OCI-LY7 (cell line): ENCODE measurements around the gene KIF16B. TPM values are rescaled to one million over a fixed set of nuclear protein-coding genes. Genes with fewer than 3 reads are reported as not detected.

Source experiments
- BruUV-seq: library from RNA; stranded (reverse); fragments of 400-500 nt; replicated peaks from 2 replicates; lab custom pipeline; 2021; lab: Mats Ljungman, UMichigan
- CTCF ChIA-PET: fragments of 300-600 bp; sonication (Branson Sonifier 250); formaldehyde crosslinking; loops from one replicate; lab custom pipeline; 2022; ENCODE audit warnings: antibody characterized with exemption; ENCODE audit not compliant: unreplicated experiment; lab: Charles Lee
- POLR2A ChIA-PET: fragments of 300-600 bp; sonication (Branson Sonifier 250); formaldehyde crosslinking; loops from one replicate; lab custom pipeline; 2022; ENCODE audit warnings: antibody characterized with exemption; lab: Charles Lee
- DNase-seq: peaks from one replicate; pipeline ENCODE4 v3.0.0-alpha.2; 2015; ENCODE audit warnings: low spot score
- H2AFZ ChIP-seq: fragments of 200-600 bp; sonication (generic), shearing (Covaris generic); 2 replicates; pipeline ENCODE4 v1.6.1; 2014; ENCODE audit warnings: mild to moderate bottlenecking, antibody characterized with exemption, low read length, moderate library complexity
- H3K27ac ChIP-seq: fragments of 200-600 bp; sonication (generic); 2 replicates; pipeline ENCODE4 v1.5.1; 2014; ENCODE audit warnings: mixed run types, low read depth, mild to moderate bottlenecking, moderate library complexity, low read length, inconsistent platforms; ENCODE audit not compliant: poor library complexity, severe bottlenecking
- H3K36me3 ChIP-seq: fragments of 200-600 bp; sonication (generic); 2 replicates; pipeline ENCODE4 v1.6.1; 2014; ENCODE audit warnings: mild to moderate bottlenecking, antibody characterized with exemption, low read length, moderate library complexity, mixed read lengths; ENCODE audit not compliant: insufficient read depth
- H3K4me1 ChIP-seq: fragments of 200-600 bp; sonication (generic); 2 replicates; pipeline ENCODE4 v1.5.1; 2014; ENCODE audit warnings: mild to moderate bottlenecking, low read length; ENCODE audit not compliant: insufficient read depth, poor library complexity, severe bottlenecking
- H3K4me2 ChIP-seq: fragments of 200-600 bp; sonication (generic); 2 replicates; pipeline ENCODE4 v1.6.1; 2014; ENCODE audit warnings: mild to moderate bottlenecking, low read length
- H3K4me3 ChIP-seq: fragments of 200-600 bp; sonication (generic); 2 replicates; pipeline ENCODE4 v1.5.1; 2014; ENCODE audit warnings: mild to moderate bottlenecking, low read depth, low read length; ENCODE audit not compliant: poor library complexity, severe bottlenecking
- H3K79me2 ChIP-seq: fragments of 200-600 bp; sonication (generic); 2 replicates; pipeline ENCODE4 v1.6.1; 2016; ENCODE audit warnings: low read depth, mild to moderate bottlenecking, low read length, moderate library complexity, mixed read lengths; ENCODE audit not compliant: insufficient read depth
- H3K9me2 ChIP-seq: fragments of 200-600 bp; sonication (generic); 2 replicates; pipeline ENCODE4 v1.6.1; 2016; ENCODE audit warnings: mild to moderate bottlenecking, low read length, mixed read lengths; ENCODE audit not compliant: insufficient read depth
- H3K9me3 ChIP-seq: fragments of 200-600 bp; sonication (generic); 2 replicates; pipeline ENCODE4 v1.6.1; 2014; ENCODE audit warnings: mild to moderate bottlenecking, mixed run types, low read length, mixed read lengths
- H4K20me1 ChIP-seq: fragments of 200-600 bp; sonication (generic); 2 replicates; pipeline ENCODE4 v1.6.1; 2014; ENCODE audit warnings: mild to moderate bottlenecking, antibody characterized with exemption, low read length, moderate library complexity, mixed read lengths; ENCODE audit not compliant: insufficient read depth
- EZH2phosphoT487 ChIP-seq: fragments of 200-600 bp; sonication (generic); IDR thresholded peaks from 2 replicates; pipeline ENCODE4 v1.6.1; 2018; ENCODE audit warnings: low read depth, borderline replicate concordance, mild to moderate bottlenecking, mixed run types, antibody characterized with exemption, low read length, moderate library complexity, mixed read lengths
- intact Hi-C: fragments of 100-400 bp; cut with micrococcal nuclease; formaldehyde crosslinking; loops from one replicate; pipeline ENCODE4 v1.10.0; 2022; ENCODE audit not compliant: unreplicated experiment
- total RNA-seq, 2 experiments: library from RNA; depleted of rRNA in 1 of 2; stranded (reverse); fragments of >200 nt in 1 of 2; shearing (Covaris generic) in 1 of 2; gene quantifications; 2 replicates each; pipeline ENCODE4 v1.2.3, GENCODE V29; 2014 to 2022
- TF ChIP-seq, protein P1 (sequence below): fragments of 200-600 bp; sonication (generic); conservative IDR thresholded peaks from 2 replicates; pipeline ENCODE4 v1.5.1; 2014; ENCODE audit warnings: mild to moderate bottlenecking, antibody characterized with exemption, low read length, moderate library complexity, mixed read lengths

KIF16B gene
- total RNA-seq, 2 experiments from 2014 or later: 6.2 to 11.2 TPM

DNA sequence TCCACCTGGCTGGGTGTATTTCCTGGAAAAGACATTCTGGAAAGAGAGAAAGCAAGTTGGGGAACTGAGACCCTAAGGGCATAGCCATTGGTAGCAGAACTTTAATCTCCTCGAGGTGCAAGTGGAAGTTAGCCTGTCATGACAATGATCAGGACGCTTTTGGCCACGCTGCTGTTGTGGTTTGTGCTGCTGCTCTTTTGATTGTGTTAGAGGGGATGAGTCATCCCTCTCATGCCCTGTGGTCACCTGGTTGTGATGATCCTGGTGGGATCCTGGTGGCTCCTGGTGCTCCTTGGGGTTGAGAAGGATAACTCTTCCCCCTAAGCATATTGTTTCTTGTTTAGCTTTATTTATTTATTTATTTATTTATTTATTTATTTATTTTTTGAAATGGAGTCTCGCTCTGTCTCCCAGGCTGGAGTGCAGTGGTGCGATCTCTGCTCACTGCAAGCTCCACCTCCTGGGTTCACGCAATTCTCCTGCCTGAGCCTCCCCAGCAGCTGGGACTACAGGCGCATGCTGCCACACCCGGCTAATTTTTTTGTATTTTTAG, 350.3 kb downstream of the KIF16B start:
- ChIA-PET POLR2A (interaction anchor here (1.6 kb wide), 1 partner anchor 10 kb away, joined by 5 read pairs; no protein-coding TSS in a partner anchor), CTCF (no interaction called here)
- BruUV-seq: no TSS peak
- H3K79me2 ChIP-seq: no peaks in the 10 kb centered on the region
- no peak overlapping the region for H3K4me2 ChIP-seq
- H3K4me1 ChIP-seq: no peaks in the 10 kb centered on the region
- H3K36me3 ChIP-seq: no peaks in the 10 kb centered on the region
- TF ChIP-seq, protein P1, sequence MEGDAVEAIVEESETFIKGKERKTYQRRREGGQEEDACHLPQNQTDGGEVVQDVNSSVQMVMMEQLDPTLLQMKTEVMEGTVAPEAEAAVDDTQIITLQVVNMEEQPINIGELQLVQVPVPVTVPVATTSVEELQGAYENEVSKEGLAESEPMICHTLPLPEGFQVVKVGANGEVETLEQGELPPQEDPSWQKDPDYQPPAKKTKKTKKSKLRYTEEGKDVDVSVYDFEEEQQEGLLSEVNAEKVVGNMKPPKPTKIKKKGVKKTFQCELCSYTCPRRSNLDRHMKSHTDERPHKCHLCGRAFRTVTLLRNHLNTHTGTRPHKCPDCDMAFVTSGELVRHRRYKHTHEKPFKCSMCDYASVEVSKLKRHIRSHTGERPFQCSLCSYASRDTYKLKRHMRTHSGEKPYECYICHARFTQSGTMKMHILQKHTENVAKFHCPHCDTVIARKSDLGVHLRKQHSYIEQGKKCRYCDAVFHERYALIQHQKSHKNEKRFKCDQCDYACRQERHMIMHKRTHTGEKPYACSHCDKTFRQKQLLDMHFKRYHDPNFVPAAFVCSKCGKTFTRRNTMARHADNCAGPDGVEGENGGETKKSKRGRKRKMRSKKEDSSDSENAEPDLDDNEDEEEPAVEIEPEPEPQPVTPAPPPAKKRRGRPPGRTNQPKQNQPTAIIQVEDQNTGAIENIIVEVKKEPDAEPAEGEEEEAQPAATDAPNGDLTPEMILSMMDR: no peak
- TF ChIP-seq EZH2phosphoT487: no peak
- H2AFZ ChIP-seq: no peak overlapping the region
- no peaks in the 10 kb centered on the region for H4K20me1 ChIP-seq
- intact Hi-C loops: no loop called here
- H3K9me3 ChIP-seq: no peaks in the 10 kb centered on the region
- H3K27ac ChIP-seq: no peak overlapping the region
- no peak for DNase-seq
- no peaks in the 10 kb centered on the region for H3K9me2 ChIP-seq
- H3K4me3 ChIP-seq: no peak overlapping the region

Other genes starting within 250 kb of the KIF16B start
- 50.0 and 50.9 TPM in 2 replicates for gene SNRPB2, start 156.6 kb upstream of the KIF16B start, total RNA-seq (2014; rRNA removed; shearing (Covaris generic))
- 87.8 and 97.2 TPM in 2 replicates for gene SNRPB2, start 156.6 kb upstream of the KIF16B start, total RNA-seq (2022)
- not detected in 2 replicates for gene OTOR, start 174.9 kb upstream of the KIF16B start, total RNA-seq (2014; rRNA removed; shearing (Covaris generic))
- gene OTOR, start 174.9 kb upstream of the KIF16B start, total RNA-seq (2022): not detected in 2 replicates